H9 (cell line): ENCODE measurements around the gene RSAD1. TPM values are rescaled to one million over a fixed set of nuclear protein-coding genes. Genes with fewer than 3 reads are reported as not detected.

ENCODE experiments used
- DNase-seq: peaks from one replicate; pipeline ENCODE4 v3.0.0-alpha.2; 2017
- H2AFZ ChIP-seq: one replicate; pipeline ENCODE4 v1.6.1; 2013; ENCODE audit warnings: mild to moderate bottlenecking, low read length, control low read depth, moderate library complexity
- H2AK5ac ChIP-seq: 2 replicates; pipeline ENCODE4 v1.6.1; 2013; ENCODE audit warnings: low read length, control low read depth, mixed read lengths; ENCODE audit not compliant: insufficient read length
- H2BK120ac ChIP-seq: one replicate; pipeline ENCODE4 v1.6.1; 2013; ENCODE audit warnings: low read depth, mild to moderate bottlenecking, low read length, control low read depth, inconsistent platforms; ENCODE audit not compliant: poor library complexity, severe bottlenecking
- H2BK12ac ChIP-seq: 2 replicates; pipeline ENCODE4 v1.6.1; 2013; ENCODE audit warnings: low read length, control low read depth, mixed read lengths, low read depth; ENCODE audit not compliant: insufficient read length
- H2BK15ac ChIP-seq: 2 replicates; pipeline ENCODE4 v1.6.1; 2013; ENCODE audit warnings: low read depth, low read length, control low read depth
- H2BK20ac ChIP-seq: one replicate; pipeline ENCODE4 v1.6.1; 2013; ENCODE audit warnings: low read depth, mild to moderate bottlenecking, low read length, control low read depth, inconsistent platforms; ENCODE audit not compliant: poor library complexity, severe bottlenecking
- H2BK5ac ChIP-seq: 2 replicates; pipeline ENCODE4 v1.6.1; 2013; ENCODE audit warnings: low read length, control low read depth, mixed read lengths; ENCODE audit not compliant: insufficient read length
- H3K14ac ChIP-seq: 2 replicates; pipeline ENCODE4 v1.6.1; 2013; ENCODE audit warnings: low read length, control low read depth; ENCODE audit not compliant: insufficient read depth
- H3K18ac ChIP-seq: 2 replicates; pipeline ENCODE4 v1.6.1; 2013; ENCODE audit warnings: low read depth, mild to moderate bottlenecking, mixed read lengths, low read length, control low read depth; ENCODE audit not compliant: insufficient read length
- H3K23ac ChIP-seq: 2 replicates; pipeline ENCODE4 v1.6.1; 2013; ENCODE audit warnings: low read length, control low read depth, mixed read lengths, low read depth; ENCODE audit not compliant: insufficient read length
- H3K23me2 ChIP-seq: 2 replicates; pipeline ENCODE4 v1.6.1; 2013; ENCODE audit warnings: low read depth, mild to moderate bottlenecking, mixed read lengths, low read length, control low read depth; ENCODE audit not compliant: insufficient read length, poor library complexity, severe bottlenecking
- H3K27ac ChIP-seq: 2 replicates; pipeline ENCODE4 v1.5.1; 2013; ENCODE audit warnings: low read length, control low read depth, mixed read lengths, low read depth; ENCODE audit not compliant: insufficient read length
- H3K27me3 ChIP-seq: 2 replicates; pipeline ENCODE4 v1.6.1; 2013; ENCODE audit warnings: low read length, control low read depth, inconsistent platforms; ENCODE audit not compliant: insufficient read depth
- H3K4ac ChIP-seq: 2 replicates; pipeline ENCODE4 v1.6.1; 2013; ENCODE audit warnings: low read depth, mild to moderate bottlenecking, control low read depth, inconsistent platforms, low read length, moderate library complexity
- H3K4me1 ChIP-seq: 2 replicates; pipeline ENCODE4 v1.6.1; 2013; ENCODE audit warnings: low read length, control low read depth, inconsistent platforms; ENCODE audit not compliant: insufficient read depth
- H3K4me2 ChIP-seq: 2 replicates; pipeline ENCODE4 v1.6.1; 2013; ENCODE audit warnings: low read length, control low read depth, mixed read lengths; ENCODE audit not compliant: insufficient read length, insufficient read depth
- H3K56ac ChIP-seq: 2 replicates; pipeline ENCODE4 v1.6.1; 2013; ENCODE audit warnings: low read depth, mild to moderate bottlenecking, mixed read lengths, low read length, control low read depth; ENCODE audit not compliant: insufficient read length
- H3K79me1 ChIP-seq: 2 replicates; pipeline ENCODE4 v1.6.1; 2013; ENCODE audit warnings: low read depth, mild to moderate bottlenecking, moderate library complexity, low read length, control low read depth, inconsistent platforms; ENCODE audit not compliant: insufficient read depth, poor library complexity, severe bottlenecking
- H3K79me2 ChIP-seq: 2 replicates; pipeline ENCODE4 v1.6.1; 2013; ENCODE audit warnings: low read length, control low read depth, inconsistent platforms; ENCODE audit not compliant: insufficient read depth
- H3K9ac ChIP-seq: 2 replicates; pipeline ENCODE4 v1.6.1; 2013; ENCODE audit warnings: low read length, control low read depth, mixed read lengths; ENCODE audit not compliant: insufficient read length; ENCODE audit errors: extremely low read depth
- H3K9me3 ChIP-seq: one replicate; pipeline ENCODE4 v1.6.1; 2013; ENCODE audit warnings: low read depth, low read length, inconsistent platforms; ENCODE audit not compliant: control insufficient read depth
- H3T11ph ChIP-seq: one replicate; pipeline ENCODE4 v1.6.1; 2013; ENCODE audit warnings: mild to moderate bottlenecking, low read length, control low read depth, inconsistent platforms
- H4K20me1 ChIP-seq: one replicate; pipeline ENCODE4 v1.6.1; 2013; ENCODE audit not compliant: control insufficient read depth, insufficient read length, insufficient read depth
- H4K5ac ChIP-seq: 2 replicates; pipeline ENCODE4 v1.6.1; 2013; ENCODE audit warnings: low read depth, mild to moderate bottlenecking, mixed read lengths, low read length, control low read depth; ENCODE audit not compliant: insufficient read length
- H4K8ac ChIP-seq: replicated peaks from 2 replicates; pipeline ENCODE4 v1.6.1; 2013; ENCODE audit warnings: low read length, control low read depth, mixed read lengths, low read depth; ENCODE audit not compliant: insufficient read length
- H4K91ac ChIP-seq: 2 replicates; pipeline ENCODE4 v1.6.1; 2013; ENCODE audit warnings: low read depth, mild to moderate bottlenecking, moderate library complexity, mixed read lengths, low read length, control low read depth; ENCODE audit not compliant: insufficient read length
- H3K27ac Mint-ChIP-seq, 3 experiments: 2 replicates in 2 of 3; 3 replicates in 1 of 3; pipeline ENCODE4 v1.8.0; 2020 to 2021; ENCODE audit warnings: mixed read lengths in 3 of 3, mild to moderate bottlenecking in 1 of 3, moderate library complexity in 1 of 3
- H3K27me3 Mint-ChIP-seq: 2 replicates; pipeline ENCODE4 v1.8.0; 2021; ENCODE audit warnings: low read depth, mild to moderate bottlenecking, moderate library complexity, mixed read lengths
- H3K36me3 Mint-ChIP-seq, 3 experiments: 2 replicates in 2 of 3; 3 replicates in 1 of 3; pipeline ENCODE4 v1.8.0; 2020 to 2021; ENCODE audit warnings: low read depth in 3 of 3, mixed read lengths in 3 of 3; ENCODE audit not compliant: insufficient read depth in 1 of 3
- H3K4me1 Mint-ChIP-seq, 2 experiments: 2 replicates each; pipeline ENCODE4 v1.8.0; 2020; ENCODE audit warnings: mixed read lengths in 2 of 2
- H3K4me3 Mint-ChIP-seq, 2 experiments: 2 replicates in 1 of 2; 3 replicates in 1 of 2; pipeline ENCODE4 v1.8.0; 2020 to 2021; ENCODE audit warnings: mild to moderate bottlenecking in 2 of 2, mixed read lengths in 2 of 2, moderate library complexity in 1 of 2
- H3K9me3 Mint-ChIP-seq, 2 experiments: 2 replicates in 1 of 2; 3 replicates in 1 of 2; pipeline ENCODE4 v1.8.0; 2020; ENCODE audit warnings: mild to moderate bottlenecking in 2 of 2, mixed read lengths in 2 of 2, moderate library complexity in 1 of 2
- CTCF ChIP-seq: fragments of 200-600 bp; sonication (generic); conservative IDR thresholded peaks from 3 replicates; pipeline ENCODE4 v1.8.0; 2021; ENCODE audit warnings: antibody characterized with exemption, mild to moderate bottlenecking
- WGBS: extraction: QIAGEN DNeasy Blood & Tissue Kit; methylation state at CpG from one replicate; pipeline ENCODE4 v1.1.7; 2013; ENCODE audit warnings: missing lambda C conversion rate, low lambda C conversion rate, mixed read lengths; ENCODE audit not compliant: insufficient read length; ENCODE audit errors: extremely low coverage; 5-methylcytosine and 5-hydroxymethylcytosine counted together
- total RNA-seq: library from RNA; stranded (reverse); gene quantifications from 2 replicates; pipeline ENCODE4 v1.2.1, GENCODE V29; 2021

RSAD1 gene
- total RNA-seq, 1 experiment from 2014 or later: 27.9 TPM

DNA sequence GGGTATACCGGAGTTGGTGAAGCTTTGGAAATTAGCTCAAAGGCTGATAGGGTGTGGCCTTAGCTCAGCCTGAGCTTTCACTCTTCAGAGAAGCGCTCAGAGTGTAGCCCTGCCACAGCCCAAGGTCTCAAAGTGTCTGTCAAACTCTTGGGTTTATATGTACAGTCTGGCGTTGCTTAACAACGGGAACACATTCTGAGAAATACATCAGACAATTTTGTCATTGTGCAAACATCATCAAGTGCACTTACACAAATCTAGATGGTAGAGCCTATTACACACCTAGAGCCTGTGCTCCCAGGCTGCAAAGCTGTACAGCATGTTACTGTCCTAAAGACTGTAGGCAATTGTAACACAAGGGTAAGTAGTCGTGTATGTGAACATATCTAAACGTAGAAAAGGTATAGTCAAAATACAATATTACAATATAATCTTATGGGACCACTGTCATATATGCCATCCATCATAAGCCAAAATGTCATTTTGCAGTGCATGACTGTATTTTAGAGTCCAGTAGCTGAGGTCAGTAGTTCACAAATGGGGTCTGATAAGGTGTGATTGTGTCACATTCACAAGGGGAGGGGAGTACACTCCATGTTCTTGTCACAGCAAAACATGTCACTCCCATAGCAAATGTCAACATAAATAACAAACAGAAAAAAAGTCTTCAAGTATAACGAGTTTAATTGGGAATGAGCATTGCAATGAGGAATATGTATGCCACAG, 30.6 kb upstream of the RSAD1 start:
- Histone ChIP-seq H2BK20ac (no peak overlapping the region), H4K20me1 (no peaks in the 10 kb centered on the region), H3K4me1 (no peaks in the 10 kb centered on the region), H2AFZ (no peak overlapping the region), H2BK12ac (no peak overlapping the region), H3K18ac (no peak overlapping the region), H2AK5ac (no peak overlapping the region), H2BK5ac (no peak overlapping the region), H3K23ac (no peak overlapping the region), H3K79me1 (no peaks in the 10 kb centered on the region), H3K9me3 (no peaks in the 10 kb centered on the region), H4K5ac (no peak overlapping the region), H3K4ac (no peak overlapping the region), H3K56ac (no peak overlapping the region), H2BK120ac (no peak overlapping the region), H4K8ac (no peak overlapping the region), H3K14ac (no peak overlapping the region), H3K4me2 (no peak overlapping the region), H3K23me2 (no peaks in the 10 kb centered on the region), H2BK15ac (no peak overlapping the region), H3K27me3 (no peaks in the 10 kb centered on the region), H3K79me2 (no peaks in the 10 kb centered on the region), H3K9ac (no peak overlapping the region), H4K91ac (no peak overlapping the region), H3T11ph (no peak overlapping the region), H3K27ac (no peak overlapping the region)
- Mint-ChIP-seq H3K9me3 (no peaks in the 10 kb centered on the region), H3K4me1 (peaks cover 5 to 6% of the 10 kb centered on the region in 2 experiments), H3K36me3 (no peaks in the 10 kb centered on the region), H3K4me3 (no peak overlapping the region), H3K27me3 (no peaks in the 10 kb centered on the region; the same call in 1 of the 2 replicates), H3K27ac (no peak overlapping the region)
- no peak for DNase-seq
- no peak for TF ChIP-seq CTCF
- WGBS: no CpG with 5 or more reads among the region's 7 CpGs
